Calu3 (cell line): ENCODE results near the gene QSOX1. TPM values are rescaled to one million over a fixed set of nuclear protein-coding genes. Genes with fewer than 3 reads are reported as not detected.

ENCODE experiments used
- BruUV-seq: library from RNA; stranded (reverse); fragments of 400-500 nt; replicated peaks from 2 replicates; lab custom pipeline; 2021; lab: Mats Ljungman, UMichigan
- CTCF ChIA-PET: fragments of 300-600 bp; sonication (Branson Sonifier 250); formaldehyde crosslinking; loops from one replicate; lab custom pipeline; 2022; ENCODE audit warnings: antibody characterized with exemption; lab: Charles Lee
- DNase-seq: peaks from one replicate; pipeline ENCODE4 v3.0.0; 2022
- H3K27ac Mint-ChIP-seq: one replicate; pipeline ENCODE4 v1.8.0; 2022; ENCODE audit warnings: mixed read lengths; ENCODE audit not compliant: unreplicated experiment
- H3K27me3 Mint-ChIP-seq: one replicate; pipeline ENCODE4 v1.8.0; 2022; ENCODE audit warnings: mixed read lengths; ENCODE audit not compliant: unreplicated experiment
- H3K36me3 Mint-ChIP-seq: one replicate; pipeline ENCODE4 v1.8.0; 2022; ENCODE audit warnings: mild to moderate bottlenecking, moderate library complexity, mixed read lengths; ENCODE audit not compliant: insufficient read depth, unreplicated experiment
- H3K4me1 Mint-ChIP-seq: one replicate; pipeline ENCODE4 v1.8.0; 2022; ENCODE audit warnings: mild to moderate bottlenecking, low read depth, mixed read lengths; ENCODE audit not compliant: unreplicated experiment
- H3K4me3 Mint-ChIP-seq: one replicate; pipeline ENCODE4 v1.8.0; 2022; ENCODE audit warnings: mild to moderate bottlenecking, low read depth, moderate library complexity, mixed read lengths; ENCODE audit not compliant: unreplicated experiment
- H3K9me3 Mint-ChIP-seq: one replicate; pipeline ENCODE4 v1.8.0; 2022; ENCODE audit warnings: low read depth, mixed read lengths; ENCODE audit not compliant: unreplicated experiment
- CTCF ChIP-seq: fragments of 200-600 bp; IDR thresholded peaks from one replicate; pipeline ENCODE4 v1.8.0; 2022; ENCODE audit warnings: antibody characterized with exemption; ENCODE audit not compliant: unreplicated experiment
- intact Hi-C: fragments of 100-400 bp; cut with micrococcal nuclease; formaldehyde crosslinking; loops from one replicate; pipeline ENCODE4 v1.10.0; 2022; ENCODE audit not compliant: unreplicated experiment
- total RNA-seq: library from RNA; stranded (reverse); gene quantifications from 2 replicates; pipeline ENCODE4 v1.2.3, GENCODE V29; 2022

QSOX1 gene
- total RNA-seq, 1 experiment from 2014 or later, result 462 TPM

- H3K27me3 Mint-ChIP-seq, result no peaks in the 10 kb centered on the region
- no peak overlapping the region for H3K27ac Mint-ChIP-seq
- H3K4me3 Mint-ChIP-seq, result no peak overlapping the region
- CTCF ChIA-PET, result interaction anchor here (0.5 to 1.4 kb wide), 2 partner anchors 13 to 102 kb away, joined by 3 to 4 read pairs; no protein-coding TSS in a partner anchor
- no peaks in the 10 kb centered on the region for H3K9me3 Mint-ChIP-seq
- no TSS peak for BruUV-seq
- DNase-seq, result no peak
- H3K36me3 Mint-ChIP-seq, result peaks cover 52% of the 10 kb centered on the region
- no peaks in the 10 kb centered on the region for H3K4me1 Mint-ChIP-seq
- intact Hi-C loops, result no loop called here
- TF ChIP-seq CTCF, result no peak
Observed at GRCh38 chr1:180181996-180182642, 27.4 kb downstream of the QSOX1 start.

GRCh38 chr1:180182643-180183311, 28.1 kb downstream of the QSOX1 start:
- CTCF ChIA-PET, result interaction anchor here (0.5 kb wide), 1 partner anchor 102 kb away, joined by 3 read pairs; no protein-coding TSS in a partner anchor
- intact Hi-C loops, result no loop called here
- no peak overlapping the region for H3K27ac Mint-ChIP-seq

GRCh38 chr1:180183426-180183825, 28.8 kb downstream of the QSOX1 start:
- no peaks in the 10 kb centered on the region for H3K9me3 Mint-ChIP-seq
- peaks cover 49% of the 10 kb centered on the region for H3K36me3 Mint-ChIP-seq
- no peak overlapping the region for H3K4me3 Mint-ChIP-seq
- intact Hi-C loops, result no loop called here
- BruUV-seq, result no TSS peak
- no peak overlapping the region for H3K27ac Mint-ChIP-seq
- H3K27me3 Mint-ChIP-seq, result no peaks in the 10 kb centered on the region
- no peak for DNase-seq
- CTCF ChIA-PET, result no interaction called here
- H3K4me1 Mint-ChIP-seq, result no peaks in the 10 kb centered on the region
- no peak for TF ChIP-seq CTCF

More at GRCh38 chr1:180182643-180183311, 28.1 kb downstream of the QSOX1 start:
- H3K36me3 Mint-ChIP-seq, result peaks cover 52% of the 10 kb centered on the region
- no peak for DNase-seq
- H3K4me3 Mint-ChIP-seq, result no peak overlapping the region
- BruUV-seq, result no TSS peak
- no peaks in the 10 kb centered on the region for H3K4me1 Mint-ChIP-seq
- H3K27me3 Mint-ChIP-seq, result no peaks in the 10 kb centered on the region
- TF ChIP-seq CTCF, result no peak
- H3K9me3 Mint-ChIP-seq, result no peaks in the 10 kb centered on the region

- no peak overlapping the region for H3K27ac Mint-ChIP-seq
- H3K9me3 Mint-ChIP-seq, result no peaks in the 10 kb centered on the region
- no peak for TF ChIP-seq CTCF
- no peaks in the 10 kb centered on the region for H3K27me3 Mint-ChIP-seq
- no TSS peak for BruUV-seq
- DNase-seq, result no peak
- no peaks in the 10 kb centered on the region for H3K4me1 Mint-ChIP-seq
- CTCF ChIA-PET, result no interaction called here
- intact Hi-C loops, result no loop called here
- H3K4me3 Mint-ChIP-seq, result no peak overlapping the region
- peaks cover 45% of the 10 kb centered on the region for H3K36me3 Mint-ChIP-seq
Observed at GRCh38 chr1:180184041-180184440, 29.4 kb downstream of the QSOX1 start.
